ENCODE data around the gene PTPRS.

GRCh38 chr19:5298471-5298901 is 42.1 kb downstream of the PTPRS start:
- no peak for TF ChIP-seq POLR2A (IDR thresholded peaks at IDR 0.05)
- TF ChIP-seq CTCF (IDR thresholded peaks at IDR 0.05), result no peak

Data from vagina (tissue), 2 donors.